ENCODE measurements around the gene TRIM16.
"Not testable (repeated sequence)": the region's sequence is repeated elsewhere in the genome, so short reads cannot be mapped to it uniquely, and the experiment has no call there.

DNA sequence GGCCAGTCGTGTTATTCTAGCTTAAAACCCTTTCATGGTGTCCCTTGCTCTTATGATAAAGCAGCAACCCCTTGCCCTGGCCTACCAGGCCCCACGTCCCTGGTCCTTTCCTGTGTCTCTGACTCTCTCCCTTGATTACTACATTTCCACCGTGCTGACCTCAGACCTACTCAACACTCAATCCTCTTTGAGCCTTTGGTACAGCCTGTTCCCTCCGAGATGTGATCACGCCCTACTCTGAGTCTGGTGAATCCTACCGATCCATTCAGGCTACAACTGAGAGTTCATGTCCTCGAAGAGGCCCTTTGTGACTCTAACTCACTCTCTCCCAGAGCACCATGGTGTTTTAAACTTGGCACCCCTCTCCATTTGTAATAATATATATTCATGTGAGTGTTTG, 54.1 kb downstream of the TRIM16 start:
- not testable (repeated sequence) for TF ChIP-seq EZH2 (IDR thresholded peaks at IDR 0.05; ENCODE audit: insufficient read depth, poor library complexity, severe bottlenecking); EZH2phosphoT487 (IDR thresholded peaks at IDR 0.05; ENCODE audit: insufficient read depth, low read depth)
